HepG2 (cell line): Measurements from ENCODE around the gene ZNF79. TPM values are rescaled to one million over a fixed set of nuclear protein-coding genes. Genes with fewer than 3 reads are reported as not detected.
A peak's percentile ranks its signal among the peaks of the same experiment; 100 is the strongest.

ENCODE experiments used
- BCL3 ChIP-seq: sonication (generic); formaldehyde crosslinking; IDR thresholded peaks from 2 replicates; pipeline ENCODE4 v1.5.1; 2020; ENCODE audit warnings: mild to moderate bottlenecking, missing genetic modification reagents, moderate library complexity
- ELF4 ChIP-seq: sonication (generic); formaldehyde crosslinking; IDR thresholded peaks from 2 replicates; pipeline ENCODE4 v1.5.0; 2020; ENCODE audit warnings: missing genetic modification reagents, mild to moderate bottlenecking, moderate library complexity, borderline replicate concordance
- FOXC1 ChIP-seq: sonication (generic); formaldehyde crosslinking; IDR thresholded peaks from 2 replicates; pipeline ENCODE4 v1.8.0; 2022; ENCODE audit warnings: mild to moderate bottlenecking, missing genetic modification reagents, borderline replicate concordance
- GABPB1 ChIP-seq: IDR thresholded peaks from 2 replicates; pipeline ENCODE4 v1.6.1; 2016; ENCODE audit warnings: mild to moderate bottlenecking, missing genetic modification reagents, moderate library complexity, missing compliant biosample characterization
- HCFC1 ChIP-seq: fragments of 150-350 bp; IDR thresholded peaks from 2 replicates; pipeline ENCODE4 v1.6.1; 2014; ENCODE audit warnings: low read depth, low read length
- HDAC2 ChIP-seq: sonication (generic); formaldehyde crosslinking; IDR thresholded peaks from 2 replicates; pipeline ENCODE4 v1.4.0; 2020; ENCODE audit warnings: missing genetic modification reagents
- HMGA1 ChIP-seq: sonication (generic); formaldehyde crosslinking; conservative IDR thresholded peaks from 2 replicates; pipeline ENCODE4 v1.4.0; 2020; ENCODE audit warnings: missing genetic modification reagents
- MBD4 ChIP-seq: IDR thresholded peaks from 2 replicates; pipeline ENCODE4 v1.6.1; 2012; ENCODE audit warnings: low read length, inconsistent platforms, borderline replicate concordance
- MEIS2 ChIP-seq: sonication (generic); formaldehyde crosslinking; IDR thresholded peaks from 2 replicates; pipeline ENCODE4 v1.9.0; 2021; ENCODE audit warnings: mild to moderate bottlenecking, missing genetic modification reagents
- NAIF1 ChIP-seq: sonication (generic); formaldehyde crosslinking; IDR thresholded peaks from 2 replicates; pipeline ENCODE4 v1.5.0; 2020; ENCODE audit warnings: mild to moderate bottlenecking, missing genetic modification reagents, borderline replicate concordance
- NFATC3 ChIP-seq: sonication (generic); formaldehyde crosslinking; IDR thresholded peaks from 2 replicates; pipeline ENCODE4 v1.5.1; 2020; ENCODE audit warnings: mild to moderate bottlenecking, missing genetic modification reagents
- SAP130 ChIP-seq: IDR thresholded peaks from 2 replicates; pipeline ENCODE4 v1.6.1; 2016; ENCODE audit warnings: low read depth
- SMAD3 ChIP-seq: sonication (generic); formaldehyde crosslinking; IDR thresholded peaks from 2 replicates; pipeline ENCODE4 v1.4.0; 2020; ENCODE audit warnings: missing genetic modification reagents
- SNAPC2 ChIP-seq: sonication (generic); formaldehyde crosslinking; IDR thresholded peaks from 2 replicates; pipeline ENCODE4 v1.8.1; 2022; ENCODE audit warnings: mild to moderate bottlenecking, missing genetic modification reagents
- ZMAT5 ChIP-seq: sonication (generic); formaldehyde crosslinking; IDR thresholded peaks from 2 replicates; pipeline ENCODE4 v1.5.0; 2020; ENCODE audit warnings: mild to moderate bottlenecking, low read depth, missing genetic modification reagents, borderline replicate concordance
- ZNF598 ChIP-seq: sonication (generic); formaldehyde crosslinking; IDR thresholded peaks from 2 replicates; pipeline ENCODE4 v1.5.1; 2020; ENCODE audit warnings: mild to moderate bottlenecking, missing genetic modification reagents, borderline replicate concordance
- ZNF609 ChIP-seq: sonication (generic); formaldehyde crosslinking; IDR thresholded peaks from 2 replicates; pipeline ENCODE4 v1.4.0; 2020; ENCODE audit warnings: mild to moderate bottlenecking, missing genetic modification reagents, borderline replicate concordance
- ZNF746 ChIP-seq: sonication (generic); formaldehyde crosslinking; IDR thresholded peaks from 2 replicates; pipeline ENCODE4 v1.8.0; 2022; ENCODE audit warnings: mild to moderate bottlenecking, missing genetic modification reagents
- polyA plus RNA-seq, 8 experiments: library from polyadenylated mRNA; depleted of rRNA in 3 of 8; stranded (reverse) in 7 of 8; unstranded in 1 of 8; fragments of >200 nt; fragmentation: Illumina TruSeq in 4 of 8; extraction: Trizol in 4 of 8; gene quantifications; 2 replicates each; pipeline versions ENCODE4 v1.2.1 to v1.2.3, GENCODE V29; 2011 to 2016; ENCODE audit warnings: low read depth in 4 of 8, missing spikeins in 1 of 8, mixed read lengths in 1 of 8; ENCODE audit not compliant: insufficient read depth in 1 of 8
- total RNA-seq, 5 experiments: library from RNA; depleted of rRNA; stranded (reverse); fragments of >200 nt; fragmentation: Illumina TruSeq; extraction: Trizol; gene quantifications; 2 replicates each; pipeline ENCODE4 v1.2.3, GENCODE V29; 2016; ENCODE audit warnings: low read depth in 1 of 5
- TF ChIP-seq, protein P1 (sequence below): sonication (generic); formaldehyde crosslinking; conservative IDR thresholded peaks from 2 replicates; pipeline ENCODE4 v1.5.0; 2020; ENCODE audit warnings: missing genetic modification reagents
- TF ChIP-seq, protein P2 (sequence below): sonication (generic); formaldehyde crosslinking; IDR thresholded peaks from 2 replicates; pipeline ENCODE4 v1.8.0; 2022; ENCODE audit warnings: mild to moderate bottlenecking, missing genetic modification reagents, moderate library complexity

The ZNF79 gene
- total and polyA plus RNA-seq, 2 of the 13 experiments (the other 11 are each of a cell fraction or from before 2014, with no cell fraction given) = 3.7 to 8.1 TPM

DNA sequence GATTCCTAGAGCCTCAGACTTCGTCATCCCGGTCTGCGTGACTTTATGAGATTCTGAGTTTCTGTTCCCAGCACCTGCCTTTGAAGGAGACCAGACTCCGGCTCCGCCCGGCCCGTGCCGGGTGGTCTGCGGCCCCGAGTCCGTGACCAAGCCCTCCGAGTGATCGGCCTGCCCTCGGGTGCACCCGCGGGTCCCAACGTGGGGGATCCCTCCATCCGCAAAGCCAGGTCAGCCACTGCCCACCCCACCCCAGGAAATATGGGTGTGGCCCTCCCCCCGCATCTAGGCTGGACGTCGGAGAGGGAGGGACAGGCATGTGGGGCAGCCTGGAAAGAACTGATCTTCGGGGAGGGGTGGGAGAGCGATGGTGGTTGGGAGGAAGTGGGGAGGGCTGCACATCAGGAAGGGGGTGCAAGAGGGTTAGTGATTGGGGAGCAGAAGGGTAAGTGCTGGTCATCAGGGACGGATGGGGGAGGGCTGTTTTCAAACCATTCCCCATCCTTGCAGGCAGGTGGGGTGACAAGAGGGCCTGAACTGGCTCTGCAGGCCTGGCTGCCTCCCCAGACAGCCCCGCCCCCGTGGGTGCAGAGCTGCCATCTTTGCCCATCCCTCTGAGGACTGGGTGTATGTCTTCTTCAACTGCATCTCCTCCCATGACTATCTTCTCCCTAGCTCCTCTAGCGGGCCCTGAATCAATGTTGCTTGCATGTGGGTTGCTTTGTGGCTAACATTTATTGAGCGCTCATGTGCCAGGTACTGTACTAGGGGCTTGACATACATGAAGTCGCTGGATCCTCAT lies 27.9 kb downstream of the ZNF79 start (continued):
- no peak for TF ChIP-seq BCL3 (CRISPR knock-in tag)
- TF ChIP-seq, protein P1, sequence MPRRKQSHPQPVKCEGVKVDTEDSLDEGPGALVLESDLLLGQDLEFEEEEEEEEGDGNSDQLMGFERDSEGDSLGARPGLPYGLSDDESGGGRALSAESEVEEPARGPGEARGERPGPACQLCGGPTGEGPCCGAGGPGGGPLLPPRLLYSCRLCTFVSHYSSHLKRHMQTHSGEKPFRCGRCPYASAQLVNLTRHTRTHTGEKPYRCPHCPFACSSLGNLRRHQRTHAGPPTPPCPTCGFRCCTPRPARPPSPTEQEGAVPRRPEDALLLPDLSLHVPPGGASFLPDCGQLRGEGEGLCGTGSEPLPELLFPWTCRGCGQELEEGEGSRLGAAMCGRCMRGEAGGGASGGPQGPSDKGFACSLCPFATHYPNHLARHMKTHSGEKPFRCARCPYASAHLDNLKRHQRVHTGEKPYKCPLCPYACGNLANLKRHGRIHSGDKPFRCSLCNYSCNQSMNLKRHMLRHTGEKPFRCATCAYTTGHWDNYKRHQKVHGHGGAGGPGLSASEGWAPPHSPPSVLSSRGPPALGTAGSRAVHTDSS (CRISPR knock-in tag) = no peak
- TF ChIP-seq HMGA1 (CRISPR knock-in tag) = no peak
- TF ChIP-seq SMAD3 (CRISPR knock-in tag) = no peak
- peak; percentile 5; the same call in 1 of the 2 replicates for TF ChIP-seq HDAC2
- peak; percentile 31 for TF ChIP-seq SAP130 (CRISPR knock-in tag)
- TF ChIP-seq ZMAT5 (CRISPR knock-in tag) = no peak
- no peak for TF ChIP-seq MBD4
- no peak for TF ChIP-seq ZNF598 (CRISPR knock-in tag)
- 0 out of 2 replicates have a peak, but pooled peaks have one; percentile 20 for TF ChIP-seq ZNF609
- no peak for TF ChIP-seq ELF4 (CRISPR knock-in tag)
- TF ChIP-seq ZNF746 (CRISPR knock-in tag) = peak; percentile 71; the same call in 1 of the 2 replicates
- TF ChIP-seq GABPB1 (CRISPR knock-in tag) = no peak; the same call in 1 of the 2 replicates
- TF ChIP-seq, protein P2, sequence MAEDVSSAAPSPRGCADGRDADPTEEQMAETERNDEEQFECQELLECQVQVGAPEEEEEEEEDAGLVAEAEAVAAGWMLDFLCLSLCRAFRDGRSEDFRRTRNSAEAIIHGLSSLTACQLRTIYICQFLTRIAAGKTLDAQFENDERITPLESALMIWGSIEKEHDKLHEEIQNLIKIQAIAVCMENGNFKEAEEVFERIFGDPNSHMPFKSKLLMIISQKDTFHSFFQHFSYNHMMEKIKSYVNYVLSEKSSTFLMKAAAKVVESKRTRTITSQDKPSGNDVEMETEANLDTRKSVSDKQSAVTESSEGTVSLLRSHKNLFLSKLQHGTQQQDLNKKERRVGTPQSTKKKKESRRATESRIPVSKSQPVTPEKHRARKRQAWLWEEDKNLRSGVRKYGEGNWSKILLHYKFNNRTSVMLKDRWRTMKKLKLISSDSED = 0 out of 2 replicates have a peak, but pooled peaks have one; percentile 70
- no peak for TF ChIP-seq SNAPC2 (CRISPR knock-in tag)
- 0 out of 2 replicates have a peak, but pooled peaks have one; percentile 22 for TF ChIP-seq FOXC1 (CRISPR knock-in tag)
- no peak for TF ChIP-seq NFATC3
- no peak for TF ChIP-seq MEIS2 (CRISPR knock-in tag)
- TF ChIP-seq HCFC1 = no peak
- no peak for TF ChIP-seq NAIF1 (CRISPR knock-in tag)
